GM21825 (cell line): ENCODE data around the gene RRAGD.

Source experiments
- ATAC-seq: cut with Tn5 transposase; IDR thresholded peaks from one replicate; pipeline ENCODE4 v1.9.1; 2021; ENCODE audit warnings: mild to moderate bottlenecking, moderate library complexity; ENCODE audit not compliant: unreplicated experiment

RRAGD gene, protein sequence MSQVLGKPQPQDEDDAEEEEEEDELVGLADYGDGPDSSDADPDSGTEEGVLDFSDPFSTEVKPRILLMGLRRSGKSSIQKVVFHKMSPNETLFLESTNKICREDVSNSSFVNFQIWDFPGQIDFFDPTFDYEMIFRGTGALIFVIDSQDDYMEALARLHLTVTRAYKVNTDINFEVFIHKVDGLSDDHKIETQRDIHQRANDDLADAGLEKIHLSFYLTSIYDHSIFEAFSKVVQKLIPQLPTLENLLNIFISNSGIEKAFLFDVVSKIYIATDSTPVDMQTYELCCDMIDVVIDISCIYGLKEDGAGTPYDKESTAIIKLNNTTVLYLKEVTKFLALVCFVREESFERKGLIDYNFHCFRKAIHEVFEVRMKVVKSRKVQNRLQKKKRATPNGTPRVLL

DNA sequence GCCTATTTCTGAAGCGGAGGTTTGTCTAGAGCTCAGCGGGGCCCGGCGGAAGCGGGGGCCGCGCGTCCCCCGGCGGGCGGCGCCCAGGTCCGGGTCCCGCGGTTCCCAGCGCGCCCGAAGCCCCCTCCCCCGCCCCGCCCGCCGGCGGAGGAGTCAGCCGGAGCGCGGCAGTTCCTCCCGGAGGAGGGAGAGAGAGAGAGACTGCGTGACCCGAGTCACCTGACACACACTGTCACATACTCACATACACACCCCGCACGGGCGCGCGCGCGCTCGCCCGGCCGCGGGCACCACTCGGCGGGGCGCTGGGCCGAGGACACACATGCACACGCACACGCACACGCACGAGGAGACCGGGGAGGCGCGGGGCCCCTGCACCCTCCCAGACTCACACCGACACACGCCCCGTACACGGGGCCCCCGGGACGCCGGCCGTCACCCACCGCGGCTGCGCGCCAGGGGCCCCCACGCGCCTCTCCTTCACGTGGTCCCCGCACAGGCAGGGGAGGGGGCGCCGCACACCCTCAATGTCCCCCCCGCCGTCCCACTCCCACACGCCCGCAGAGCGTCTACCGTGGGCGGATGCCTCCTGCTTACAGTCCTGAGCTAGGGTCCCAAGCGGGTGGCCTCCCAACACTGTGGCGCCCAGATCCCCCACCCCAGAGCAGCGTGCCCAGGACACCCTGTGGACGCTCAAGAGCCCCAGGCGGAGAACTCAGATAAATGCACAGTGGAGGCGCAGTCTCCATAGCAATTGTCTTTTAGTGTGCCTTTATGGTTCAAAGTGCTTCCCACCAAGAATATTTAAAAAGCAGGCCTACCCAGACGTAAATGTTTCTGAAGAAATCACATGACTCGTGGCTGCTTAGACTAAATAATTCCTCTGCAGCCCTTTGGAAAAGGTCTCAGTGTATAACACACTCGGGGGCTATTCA, at the start of gene RRAGD:
Gene RRAGD, minus strand, starts transcription at position 203 of the 935 bp plus-strand sequence. CDS start 280 bp downstream, outside the sequence.
- ATAC-seq, result peak; percentile 77

DNA sequence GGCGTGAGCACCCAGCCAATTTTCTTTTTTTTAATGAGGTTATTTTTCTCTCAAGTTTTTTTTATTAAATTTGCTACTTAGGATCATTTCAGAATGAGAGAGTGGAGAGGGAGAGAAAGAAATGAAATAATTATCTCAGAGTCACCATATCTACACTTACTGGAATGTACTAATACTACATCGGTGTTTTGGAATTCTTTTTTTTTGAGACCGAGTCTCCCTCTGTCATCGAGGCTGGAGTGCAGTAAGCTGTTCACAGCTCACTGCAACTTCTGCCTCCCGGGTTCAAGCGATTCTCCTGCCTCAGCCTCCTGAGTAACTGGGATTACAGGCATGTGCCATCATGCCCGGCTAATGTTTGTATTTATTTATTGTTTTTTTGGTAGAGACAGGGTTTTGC, 48.6 kb upstream of the RRAGD start:
- no peak for ATAC-seq

DNA sequence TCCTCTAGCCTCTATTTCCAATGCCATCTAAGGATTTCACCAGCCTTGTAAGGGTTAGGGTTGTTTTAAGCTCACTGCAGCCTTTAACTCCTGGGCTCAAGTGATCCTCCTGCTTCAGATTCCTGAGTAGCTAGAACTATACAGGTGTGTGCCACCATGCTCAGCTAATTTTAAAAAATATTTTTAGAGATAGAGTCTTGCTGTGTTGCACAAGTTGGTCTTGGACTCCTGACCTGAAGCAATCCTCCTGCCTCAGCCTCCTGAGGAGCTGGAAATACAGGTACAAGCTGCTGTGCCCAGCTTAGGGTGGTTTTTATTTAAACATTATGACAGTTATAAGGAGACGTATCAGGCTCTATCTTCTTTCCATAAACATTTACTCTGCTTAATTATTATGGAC, 47.4 kb upstream of the RRAGD start:
- no peak for ATAC-seq

DNA sequence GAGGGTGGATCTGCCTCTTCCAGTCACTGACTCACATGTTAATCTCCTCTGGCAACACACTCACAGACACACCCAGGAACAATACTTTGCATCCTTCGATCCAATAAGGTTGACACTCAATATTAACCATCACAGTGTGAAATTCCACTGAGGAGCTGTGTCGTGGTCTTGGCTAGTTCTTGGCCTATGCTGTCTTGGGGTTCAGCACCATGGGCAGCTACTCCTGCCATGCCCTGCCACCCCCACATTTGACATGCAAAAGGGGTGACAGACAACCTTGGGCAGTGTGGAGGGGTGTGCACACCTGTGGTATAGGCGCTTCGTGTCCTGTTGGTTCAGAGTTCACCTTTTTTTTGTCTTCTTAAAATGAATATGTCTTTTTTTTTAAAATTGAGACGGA, 46.6 kb upstream of the RRAGD start:
- ATAC-seq, result no peak

DNA sequence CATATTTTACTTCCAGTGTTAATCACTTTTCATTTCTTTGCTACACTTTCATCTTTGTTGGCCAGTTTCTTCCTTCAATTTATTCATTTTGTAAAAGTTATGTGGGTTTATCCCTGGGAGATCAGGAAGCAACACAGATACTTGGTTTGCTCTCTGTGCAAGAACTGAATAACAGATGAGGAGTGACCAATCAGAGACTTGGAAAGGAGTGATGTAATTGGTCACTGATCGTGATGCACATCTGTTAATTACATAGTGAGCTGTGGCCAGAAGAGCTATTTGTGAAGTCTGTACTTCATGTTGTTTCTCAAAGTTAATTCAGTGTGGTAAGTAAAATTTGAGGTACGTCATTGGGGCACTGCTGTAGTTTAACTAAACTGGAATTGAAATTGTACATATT, 42.2 kb upstream of the RRAGD start:
- no peak for ATAC-seq

DNA sequence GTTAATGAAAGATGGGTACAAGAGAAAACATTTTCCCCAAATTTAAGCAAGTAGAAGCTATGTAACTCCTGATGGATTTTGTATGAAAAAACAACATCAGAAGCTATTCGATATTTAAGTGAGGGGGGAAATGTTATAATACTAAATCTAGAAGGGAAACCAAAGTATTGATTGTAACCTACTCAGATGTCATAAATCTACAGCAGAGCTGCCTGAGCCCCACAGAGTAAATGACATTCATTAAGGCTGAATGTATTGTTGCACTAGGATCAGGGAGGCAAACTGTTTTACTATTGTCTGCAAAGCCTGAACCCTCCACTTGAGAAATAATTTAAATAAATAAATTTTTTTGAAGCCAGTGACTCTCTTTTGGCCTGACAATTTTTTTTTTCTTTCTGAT, 40.2 kb upstream of the RRAGD start:
- ATAC-seq, result no peak

DNA sequence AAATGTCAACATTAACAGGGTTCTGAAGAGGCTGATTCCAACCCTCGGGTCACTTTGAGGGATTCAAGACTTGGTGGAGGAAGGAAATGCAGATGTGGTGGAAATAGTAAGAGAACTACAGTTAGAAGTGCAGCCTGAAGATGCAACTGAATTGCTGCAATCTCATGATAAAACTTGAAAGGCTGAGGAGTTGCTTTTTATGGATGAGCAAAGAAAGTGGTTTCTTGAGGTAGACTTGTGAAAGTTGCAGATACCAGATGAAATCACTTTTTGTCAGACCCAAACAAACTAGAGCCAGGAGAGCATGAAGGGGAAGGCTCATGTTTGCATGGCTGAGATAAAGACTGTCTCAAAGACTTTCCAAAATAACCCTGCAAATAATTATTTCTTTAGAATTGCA, 37.1 kb upstream of the RRAGD start:
- no peak for ATAC-seq

DNA sequence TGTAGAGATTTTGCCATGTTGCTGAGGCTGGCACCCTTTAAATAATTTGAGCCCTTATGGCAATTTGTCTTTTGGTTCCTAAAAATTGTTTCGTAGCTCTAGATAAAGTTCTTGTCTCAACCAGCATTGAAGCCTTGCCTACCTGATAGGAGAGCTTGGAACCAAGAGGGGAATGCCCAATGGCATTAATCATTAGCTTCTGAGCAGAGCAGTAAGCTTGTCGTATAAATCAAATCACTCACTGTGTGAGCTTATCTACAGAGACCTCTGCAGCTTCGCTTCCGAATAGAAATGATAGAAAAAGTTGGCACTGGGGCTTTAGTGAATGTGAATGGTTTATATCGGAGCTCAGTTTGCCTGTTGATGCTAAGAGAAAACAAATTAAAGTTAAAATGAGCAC, 31.6 kb upstream of the RRAGD start:
- ATAC-seq, result no peak

DNA sequence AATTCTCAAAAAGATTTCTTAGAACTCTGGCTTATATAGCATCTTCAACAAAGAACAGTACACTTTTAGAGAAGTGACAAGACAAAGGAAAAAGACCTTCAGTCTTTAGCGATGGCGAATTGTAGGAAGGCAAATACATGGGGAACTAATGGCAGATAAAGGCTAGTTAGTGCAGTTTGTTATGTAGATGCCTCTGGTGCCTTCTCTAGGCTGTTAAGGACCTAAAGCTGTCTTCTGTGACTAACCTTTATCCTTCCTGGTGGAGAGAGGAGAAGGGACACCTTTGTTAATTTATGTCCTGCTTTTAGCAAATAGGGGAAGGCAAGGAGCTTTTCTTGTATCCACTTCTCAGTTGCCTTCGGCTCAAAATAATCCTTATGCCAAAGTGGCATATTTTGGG, 28.1 kb upstream of the RRAGD start:
- ATAC-seq, result no peak

DNA sequence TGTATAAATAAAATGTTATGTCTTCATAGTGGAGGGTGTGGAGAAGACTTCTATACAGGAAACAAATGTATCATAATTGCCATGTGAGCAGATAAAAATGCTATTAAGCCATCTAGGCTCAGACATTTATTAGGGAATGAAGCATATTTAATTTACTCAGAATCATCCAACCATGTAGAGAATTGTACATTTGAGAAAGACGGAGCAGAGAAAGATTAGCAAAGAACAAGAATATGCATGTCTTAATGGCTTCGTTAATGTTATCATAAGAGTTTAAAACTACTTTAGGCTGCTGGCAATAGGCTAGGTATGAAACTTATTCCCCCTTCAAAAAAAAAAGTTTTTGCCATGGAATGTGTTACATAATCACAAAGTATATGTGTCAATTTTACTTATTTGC, 26.9 kb upstream of the RRAGD start:
- no peak for ATAC-seq

DNA sequence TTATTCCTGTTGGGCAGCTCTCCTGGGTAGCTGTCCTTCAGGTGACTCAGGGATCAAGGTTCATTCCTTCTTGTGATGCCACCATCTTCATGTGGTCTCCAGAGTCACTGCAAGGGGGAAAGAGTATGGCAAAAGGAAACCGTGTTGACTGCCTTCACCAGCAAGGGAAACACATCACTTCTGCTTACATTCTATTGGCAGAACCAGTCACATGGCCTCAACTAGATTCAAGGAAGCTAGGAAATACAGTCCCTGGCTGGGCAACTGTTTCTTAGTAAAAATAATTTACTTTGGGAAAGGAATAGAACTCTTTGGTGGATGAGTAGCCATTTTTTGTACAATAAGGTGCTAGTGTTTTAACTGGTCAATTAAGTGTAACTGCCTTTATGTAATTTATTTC, 26.2 kb upstream of the RRAGD start:
- ATAC-seq, result no peak

DNA sequence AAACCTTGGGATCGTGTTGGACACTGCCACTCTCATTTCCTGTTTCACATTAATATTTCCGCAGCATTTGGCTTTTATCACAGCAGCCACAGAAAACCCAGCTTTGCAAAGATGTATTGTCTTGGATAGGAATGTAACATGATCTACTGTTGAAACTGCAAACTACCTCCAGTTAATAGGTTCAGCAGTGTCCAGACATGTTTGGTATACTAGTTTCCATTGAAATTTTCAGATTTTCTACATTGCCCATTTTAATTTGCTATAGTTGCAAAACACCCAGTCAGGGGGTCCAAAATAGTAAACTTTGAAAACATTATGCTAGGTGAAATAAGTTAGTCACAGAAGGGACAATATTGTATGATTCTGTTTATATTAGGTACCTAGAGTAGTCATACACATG, 24.2 kb upstream of the RRAGD start:
- ATAC-seq, result no peak

DNA sequence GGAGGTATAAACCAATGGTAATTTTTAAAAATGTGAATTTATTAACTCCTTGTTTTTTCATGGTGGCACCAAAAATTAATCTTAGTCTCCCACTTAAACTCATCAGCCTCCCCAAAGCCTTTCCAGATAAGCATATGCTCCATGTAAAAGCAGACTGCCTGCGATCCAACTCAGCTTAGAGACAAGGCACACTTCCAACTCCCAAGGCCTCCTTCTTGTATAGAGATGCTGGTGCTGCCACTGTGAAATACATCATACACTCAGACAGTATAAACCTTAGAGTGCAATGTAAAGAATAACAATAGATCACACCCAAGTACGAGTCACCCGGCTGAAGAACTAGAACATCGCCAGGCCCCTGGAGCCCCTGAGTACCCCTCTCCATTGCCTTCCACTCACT, 22.9 kb upstream of the RRAGD start:
- ATAC-seq, result no peak

DNA sequence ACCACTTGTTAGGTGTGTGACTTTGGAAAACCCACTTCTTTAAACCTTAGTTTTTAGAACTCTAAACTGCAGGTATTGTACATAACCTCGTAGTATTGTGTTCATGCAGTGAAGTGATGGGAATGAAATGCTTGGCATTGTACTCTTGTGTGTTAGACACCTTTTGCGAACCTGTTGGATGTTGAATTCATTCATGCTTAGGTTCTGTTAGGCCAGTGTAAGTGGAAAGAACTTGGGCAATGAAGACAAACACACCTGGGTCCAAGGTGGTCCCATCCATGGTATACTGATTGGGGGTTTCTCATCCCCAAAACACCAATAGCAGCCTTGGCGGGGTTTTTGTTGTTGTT, 22.1 kb upstream of the RRAGD start:
- no peak for ATAC-seq

DNA sequence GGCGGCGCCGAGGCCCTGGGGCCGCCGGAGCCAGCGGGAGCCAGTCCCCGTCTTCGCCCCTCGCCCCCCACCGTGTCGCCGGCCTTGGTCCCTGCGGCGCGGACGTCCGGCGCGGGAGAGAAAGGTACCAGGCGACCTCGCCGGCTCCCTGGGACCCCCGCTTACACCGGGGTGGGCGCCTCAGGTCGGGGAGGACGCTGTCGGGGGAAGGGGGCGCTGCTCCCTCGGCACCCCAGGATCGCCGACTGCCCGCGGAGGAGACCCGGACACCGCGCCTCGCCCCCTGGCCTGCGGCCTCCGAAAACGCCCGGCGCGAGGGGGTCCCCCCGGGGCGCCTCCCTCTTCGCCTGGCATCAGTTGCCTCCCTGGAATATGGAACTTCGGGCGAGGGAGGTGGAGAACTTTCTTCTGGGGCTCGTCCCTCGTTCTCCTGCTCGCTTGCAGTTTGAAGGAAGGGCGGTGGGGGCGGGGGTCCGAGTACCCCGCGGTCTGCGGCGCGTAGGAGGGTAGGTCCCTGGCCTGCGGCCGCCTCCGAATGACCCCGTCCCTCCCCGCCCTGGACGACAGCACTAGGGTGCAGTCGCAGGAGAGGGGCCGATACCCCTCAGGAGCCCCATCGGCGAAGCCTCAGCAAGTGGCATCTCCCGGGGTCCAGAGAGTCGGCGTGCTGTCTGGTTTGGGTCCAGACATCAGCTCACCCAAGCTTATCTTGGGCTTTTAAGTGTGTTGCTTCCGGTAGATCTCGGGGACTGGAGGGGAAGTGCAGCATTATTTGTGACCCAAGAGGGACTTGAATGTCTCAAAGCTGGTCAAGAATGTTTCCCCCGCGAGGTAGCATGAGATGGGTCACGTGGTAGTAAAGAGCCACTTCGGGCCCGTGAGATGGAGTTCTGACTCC, 21.4 kb upstream of the RRAGD start:
- ATAC-seq, result peak; percentile 42

DNA sequence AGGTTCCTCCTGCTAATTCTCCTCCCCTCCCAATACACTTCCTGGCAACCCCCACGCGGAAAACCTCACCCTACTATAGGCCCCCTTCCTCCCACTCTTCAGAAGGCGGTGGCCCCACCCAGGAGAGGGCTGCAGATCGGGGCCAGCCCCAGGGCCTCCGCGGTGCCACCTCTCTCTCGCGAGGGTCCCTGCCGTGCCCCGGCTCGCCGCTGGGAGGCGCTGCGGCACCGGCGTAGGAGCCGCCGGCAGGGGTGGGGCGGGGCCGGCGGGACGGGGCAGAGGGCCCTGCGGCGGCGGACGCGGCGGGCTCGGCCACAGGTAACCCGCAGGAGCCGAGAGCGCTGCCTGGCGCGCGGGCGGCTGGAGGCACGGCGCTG, 20.8 kb upstream of the RRAGD start, which contains the start of gene ANKRD6:
Gene ANKRD6, plus strand, starts transcription at position 278 of the 377 bp plus-strand sequence. CDS start 133,825 bp downstream, outside the sequence.
- ATAC-seq, result peak; percentile 85

DNA sequence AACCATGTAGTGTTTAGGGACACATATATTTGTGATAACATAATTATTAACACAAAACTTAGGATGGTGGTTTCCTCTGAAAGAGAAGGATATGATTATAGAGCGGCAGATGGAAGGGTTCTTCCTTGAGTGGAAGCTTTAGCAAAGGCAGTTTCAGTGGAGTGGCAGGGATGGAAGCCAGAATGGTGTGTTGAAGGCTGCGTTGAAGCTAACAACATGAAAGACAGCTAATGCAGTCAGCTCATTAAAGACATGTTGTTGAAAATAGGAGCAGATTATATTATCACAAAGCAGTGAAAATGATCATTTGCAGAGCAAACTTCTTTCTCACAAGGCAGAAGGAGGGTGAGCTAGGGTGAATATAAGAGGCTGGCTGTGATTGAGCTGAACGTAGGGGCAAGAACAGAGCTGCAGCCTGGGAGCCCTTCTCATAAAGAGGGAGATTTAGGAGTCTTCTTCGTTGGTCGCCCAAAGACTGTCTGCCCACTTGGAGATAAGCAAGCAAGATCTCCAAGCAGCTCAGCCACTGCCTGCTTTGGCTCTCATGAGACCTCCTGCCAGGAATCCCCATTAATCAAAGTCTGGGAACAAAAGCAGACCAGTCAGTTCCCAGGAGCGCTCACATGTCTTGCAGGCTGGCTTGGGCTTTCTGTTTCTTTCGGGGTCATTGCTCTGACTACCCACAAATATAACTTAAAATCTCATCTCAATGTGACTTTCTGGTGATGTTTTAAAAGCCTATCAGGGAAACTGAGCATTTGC, 18.3 kb upstream of the RRAGD start:
- no peak for ATAC-seq

DNA sequence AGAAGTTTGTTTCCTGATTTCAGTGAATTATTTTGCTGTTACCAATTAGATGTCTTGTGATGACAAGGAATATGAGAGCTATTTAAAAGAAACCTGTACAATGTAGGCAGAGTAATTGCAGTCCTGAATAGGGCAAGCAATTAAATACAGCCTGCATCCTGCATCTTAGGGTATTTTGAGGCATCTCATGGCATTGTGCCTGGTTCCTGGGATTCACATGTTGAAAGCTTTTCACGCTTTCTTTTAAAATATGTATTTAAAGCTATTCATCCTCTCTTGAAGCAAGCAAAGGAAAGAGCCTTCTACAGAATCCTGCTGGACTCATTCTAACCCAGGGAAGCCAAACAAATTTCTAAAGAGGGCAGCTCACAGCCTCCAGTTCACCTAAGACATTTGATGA, 4.7 kb upstream of the RRAGD start:
- ATAC-seq, result no peak

DNA sequence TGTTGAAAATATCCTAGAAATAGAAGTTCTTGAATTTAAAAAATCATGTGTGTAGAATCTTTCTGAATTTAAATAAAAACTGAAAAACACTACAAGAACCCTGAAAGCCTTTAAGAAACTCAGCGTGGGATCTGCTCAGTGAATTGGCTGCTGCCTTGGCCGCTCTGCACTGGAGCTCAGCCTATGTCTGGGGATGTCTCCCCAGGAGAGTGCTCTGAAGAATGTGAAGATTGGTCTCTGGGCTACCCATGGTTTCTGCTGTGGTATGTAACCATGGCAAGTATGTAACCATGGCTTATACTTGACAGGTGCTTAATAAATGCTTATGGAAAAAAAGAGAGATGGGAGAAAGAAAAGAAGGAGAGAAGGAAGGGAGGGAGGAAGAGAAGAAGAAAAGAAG, 3.1 kb upstream of the RRAGD start:
- ATAC-seq, result no peak

DNA sequence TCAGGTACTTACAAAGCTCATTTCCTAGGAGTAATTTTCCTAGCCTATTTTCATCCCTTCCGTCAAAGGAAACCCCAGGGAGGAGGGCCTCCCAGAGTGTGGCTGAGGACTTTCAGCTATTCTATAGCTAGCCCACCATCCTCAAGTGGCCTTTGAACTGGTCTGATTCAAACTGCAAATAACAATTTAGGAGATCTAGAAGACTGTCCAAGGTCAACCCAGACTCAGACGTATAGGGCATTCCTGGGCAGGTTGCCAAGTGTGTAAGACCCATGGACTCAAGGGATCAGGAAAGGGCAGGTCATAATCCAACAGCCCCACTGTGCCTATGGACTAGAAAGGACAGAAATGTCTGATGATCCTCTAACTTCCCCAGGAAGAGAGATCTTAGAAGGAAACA, 2.1 kb upstream of the RRAGD start:
- ATAC-seq, result no peak
